NCI-H128 (cell line): ENCODE data around the gene DLG2.
"Not testable (repeated sequence)": the region's sequence is repeated elsewhere in the genome, so short reads cannot be mapped to it uniquely, and the experiment has no call there.

Source experiments
- DNase-seq: peaks from one replicate; lab custom pipeline; 2025; ENCODE audit not compliant: unreplicated experiment; lab: John Stamatoyannopoulos, UW

DLG2 gene

DNA sequence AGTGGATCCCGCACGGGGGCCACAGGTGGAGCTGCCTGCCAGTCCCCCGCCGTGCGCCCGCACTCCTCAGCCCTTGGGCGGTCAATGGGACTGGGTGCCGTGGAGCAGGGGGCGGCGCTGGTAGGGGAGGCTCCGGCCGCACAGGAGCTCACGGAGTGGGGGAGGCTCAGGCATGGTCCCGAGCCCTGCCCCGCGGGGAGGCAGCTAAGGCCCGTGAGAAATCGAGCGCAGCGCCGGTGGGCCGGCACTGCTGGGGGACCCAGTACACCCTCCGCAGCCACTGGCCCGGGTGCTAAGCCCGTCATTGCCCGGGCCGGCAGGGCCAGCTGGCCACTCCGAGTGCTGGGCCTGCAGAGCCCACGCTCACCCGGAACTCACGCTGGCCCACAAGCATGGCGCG, 1318.7 kb downstream of the DLG2 start:
- DNase-seq: not testable (repeated sequence)

DNA sequence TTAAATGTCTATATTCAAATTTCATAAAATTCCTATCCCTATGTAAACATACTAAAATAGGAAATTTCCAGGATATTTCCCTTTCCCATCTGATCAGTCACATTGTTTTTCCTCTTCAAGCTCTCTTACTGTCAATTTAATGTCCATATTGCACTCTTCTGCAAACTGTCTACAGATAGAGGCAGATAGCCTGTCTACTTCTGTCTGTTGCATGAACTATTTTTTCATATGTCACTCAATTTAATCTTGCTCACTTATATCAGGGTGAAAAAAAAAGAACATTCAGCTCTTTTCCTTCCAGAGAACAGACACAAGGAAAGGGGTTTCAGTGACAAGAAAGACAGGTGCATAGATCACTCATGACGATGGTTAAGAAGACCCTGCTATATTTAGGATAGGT, 1327.1 kb downstream of the DLG2 start:
- DNase-seq: no peak

- DNase-seq: no peak
These were observed 1329.6 kb downstream of the DLG2 start for GRCh38 chr11:84297570-84297969.

GRCh38 chr11:84295815-84296214, 1331.3 kb downstream of the DLG2 start:
- DNase-seq: no peak

DNA sequence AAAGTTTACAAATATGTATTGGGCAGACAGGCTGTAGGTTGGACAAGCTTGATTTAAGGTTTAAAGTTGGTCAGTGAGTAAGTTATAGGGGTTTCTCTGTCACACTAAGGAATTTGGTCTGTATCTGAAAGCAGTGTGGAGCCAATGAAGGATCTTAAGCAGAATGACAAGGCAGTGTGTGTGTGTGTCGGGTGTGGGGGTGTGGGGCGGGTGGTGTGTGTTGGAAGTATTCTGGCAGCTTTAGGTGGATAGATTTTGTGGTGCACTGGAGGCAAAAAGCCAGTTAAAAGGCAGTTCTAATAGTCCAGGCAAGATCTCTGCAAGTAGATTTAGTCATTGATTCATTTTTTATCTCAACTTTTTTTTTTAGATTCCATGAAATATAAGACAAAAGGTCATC, 1334.2 kb downstream of the DLG2 start:
- no peak for DNase-seq

- DNase-seq: no peak
These were observed 1335.1 kb downstream of the DLG2 start for GRCh38 chr11:84292006-84292405.

DNA sequence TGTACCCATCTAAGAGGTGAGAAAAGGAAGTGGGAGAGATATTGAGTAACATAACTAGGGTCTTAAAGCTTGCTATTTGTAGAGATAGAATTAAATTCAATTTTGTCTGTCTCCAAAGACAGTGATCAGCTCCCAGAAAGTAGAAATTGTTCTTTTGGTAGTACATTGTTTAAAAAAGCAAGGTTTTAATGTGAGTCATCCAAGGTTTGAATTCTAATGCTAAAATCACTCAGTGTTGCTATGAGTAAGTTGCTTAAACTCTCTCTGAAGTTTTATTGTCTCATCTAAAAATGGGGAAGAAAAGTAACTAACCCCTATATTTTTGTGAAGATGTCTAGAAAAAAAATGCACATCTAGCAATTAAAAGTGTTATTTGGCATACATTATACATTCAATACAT, 1336.5 kb downstream of the DLG2 start:
- DNase-seq: no peak

DNA sequence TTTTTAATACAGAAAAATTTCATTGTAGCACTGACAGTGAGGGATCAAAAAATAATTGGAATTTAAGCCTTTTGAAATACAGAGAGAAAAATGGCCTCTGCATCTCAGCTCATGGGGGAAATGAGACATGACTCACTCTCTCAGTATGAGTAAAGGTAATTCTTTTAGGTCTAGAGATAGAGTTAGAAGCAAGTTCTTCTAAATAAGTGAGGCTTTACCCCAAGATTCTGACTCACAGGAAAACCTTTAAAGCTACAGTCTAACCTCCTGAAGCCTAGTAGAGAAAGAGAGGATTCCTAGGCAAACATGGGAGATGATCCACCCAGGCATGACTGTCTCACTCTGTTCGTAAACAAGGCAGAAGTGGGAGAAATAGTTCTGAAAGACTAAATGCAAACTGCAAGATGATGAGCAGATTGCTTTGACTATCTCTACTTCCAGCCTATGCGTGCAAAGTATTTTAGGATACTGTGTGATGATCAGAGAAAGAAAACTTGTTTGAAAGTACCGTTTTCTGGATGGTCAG, 1337.7 kb downstream of the DLG2 start:
- DNase-seq: no peak

DNA sequence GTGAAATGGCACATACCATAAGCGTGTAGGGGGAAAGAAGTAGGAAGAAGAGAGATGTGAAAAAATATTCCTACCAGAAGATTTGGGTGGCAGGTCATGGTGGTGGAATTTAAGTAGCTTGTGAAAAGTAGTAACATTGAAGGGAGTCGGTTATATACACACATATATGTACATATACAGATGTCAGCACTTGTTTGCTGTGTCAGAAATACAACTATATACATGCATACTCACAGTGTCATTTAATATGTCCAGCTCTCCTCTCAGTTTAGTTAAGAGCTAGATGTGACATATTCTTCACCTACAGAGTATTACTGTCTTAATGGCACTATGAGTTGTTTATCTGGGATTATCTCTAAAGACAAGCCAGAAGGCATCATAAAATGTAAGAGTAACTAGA, 1353.6 kb downstream of the DLG2 start:
- DNase-seq: no peak

DNA sequence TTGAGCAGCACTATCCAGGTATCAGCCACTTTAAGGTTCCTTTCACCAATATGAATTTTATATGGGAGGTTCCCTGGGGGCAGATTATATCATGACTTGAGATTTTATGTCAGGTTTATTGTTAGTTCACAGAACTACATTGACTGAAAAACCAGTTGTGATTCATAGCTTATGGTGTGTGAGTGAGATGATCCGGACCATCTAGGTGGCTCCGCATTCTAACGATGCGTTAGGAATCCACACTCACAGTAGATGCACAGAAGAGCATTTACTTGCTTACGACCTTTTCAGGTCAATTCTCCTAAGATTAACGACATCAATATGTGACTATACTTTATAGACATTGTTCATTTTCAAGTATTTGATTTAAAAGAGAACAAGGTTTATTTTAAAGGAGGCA, 1356.7 kb downstream of the DLG2 start:
- no peak for DNase-seq

DNA sequence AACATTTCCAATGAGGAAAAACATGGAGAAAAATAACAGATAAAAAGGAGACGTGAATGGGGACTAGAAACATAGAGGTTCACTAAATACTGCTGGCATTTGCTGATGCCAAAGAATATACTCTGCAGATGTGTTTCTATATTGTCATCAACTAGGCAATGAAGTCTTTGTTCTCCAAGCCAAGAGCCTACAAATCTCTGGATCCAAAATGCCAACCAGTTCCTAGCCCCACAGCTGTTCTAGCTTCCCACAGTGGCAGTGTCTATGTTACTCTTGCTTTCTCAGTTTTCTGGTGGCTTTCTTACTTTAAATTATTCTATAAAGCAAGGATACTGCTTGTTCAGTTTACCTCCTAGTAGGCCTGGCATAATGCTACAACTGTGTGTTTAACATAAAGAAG, 1363.1 kb downstream of the DLG2 start:
- DNase-seq: no peak

DNA sequence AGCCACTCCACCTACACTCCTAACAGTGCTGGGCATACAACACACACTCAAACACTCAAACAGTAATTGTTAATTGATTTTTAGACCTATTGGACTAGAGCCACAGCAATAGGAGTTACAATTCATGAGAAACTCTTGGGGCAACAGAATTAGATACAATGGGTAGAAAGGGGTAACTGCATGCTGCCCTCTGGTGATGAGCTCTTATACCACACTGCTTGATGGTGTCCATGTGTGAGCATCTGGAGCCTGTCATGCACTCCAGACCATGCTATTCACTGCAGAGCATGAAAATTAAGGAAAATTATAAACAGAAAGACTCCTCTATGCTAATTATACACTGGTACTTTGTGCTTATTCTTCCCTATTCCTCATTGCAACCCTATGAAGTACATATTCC, 1365.4 kb downstream of the DLG2 start:
- no peak for DNase-seq

GRCh38 chr11:84260862-84261261, 1366.3 kb downstream of the DLG2 start:
- DNase-seq: no peak

GRCh38 chr11:84256618-84257017, 1370.5 kb downstream of the DLG2 start:
- no peak for DNase-seq

DNA sequence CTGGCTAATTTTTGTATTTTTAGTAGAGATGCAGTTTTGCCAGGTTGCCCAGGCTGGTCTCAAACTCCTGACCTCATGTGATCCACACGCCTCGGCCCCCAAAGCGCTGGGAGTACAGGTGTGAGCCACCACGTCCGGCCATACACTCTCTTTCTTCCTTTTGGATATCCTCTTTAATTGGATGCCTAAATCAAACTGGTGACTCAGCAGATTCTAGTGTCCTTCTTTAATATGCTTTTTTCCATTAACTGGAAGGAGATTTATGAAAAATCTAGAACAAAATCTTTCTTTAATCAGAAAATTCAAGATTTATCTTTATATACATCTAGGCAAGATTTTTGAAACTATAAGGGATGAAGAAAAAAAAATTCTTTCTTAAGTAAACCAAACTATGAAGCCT, 1371.7 kb downstream of the DLG2 start:
- DNase-seq: no peak

DNA sequence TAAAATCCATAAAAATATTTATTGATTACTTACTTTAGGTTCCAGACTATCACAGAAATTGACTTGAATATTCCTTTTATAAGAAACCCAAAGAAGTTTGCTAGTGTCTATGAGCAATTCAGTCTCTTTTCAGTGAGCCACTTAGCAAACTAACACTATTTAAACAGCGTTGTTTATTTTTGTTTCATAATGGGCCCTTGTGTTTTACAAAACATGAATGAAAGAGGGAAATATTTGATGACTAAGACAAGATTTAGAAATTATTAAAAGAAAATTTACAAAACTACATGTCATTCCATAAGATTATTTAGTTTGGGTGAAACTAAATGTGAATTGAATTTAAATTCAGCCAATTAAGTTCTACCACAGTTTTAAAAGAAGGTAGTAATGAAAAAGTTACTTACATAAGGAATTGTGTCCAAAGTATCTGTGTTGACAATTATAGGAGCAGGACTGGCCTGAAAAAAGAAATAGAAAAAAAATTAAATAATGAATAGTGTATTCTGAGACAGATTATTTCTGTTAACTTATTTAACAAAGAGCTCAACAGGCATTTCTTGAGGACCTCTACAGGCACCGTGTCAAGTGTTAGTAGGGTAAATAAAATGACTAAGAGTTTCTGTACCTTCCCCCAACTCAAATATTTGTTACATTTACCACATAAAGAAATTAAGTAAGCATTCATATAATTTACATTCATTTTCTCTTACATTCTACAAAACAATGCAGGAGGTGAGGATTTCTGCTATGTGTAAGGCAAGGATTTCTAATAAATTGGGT, 1376.1 kb downstream of the DLG2 start:
- DNase-seq: no peak

DNA sequence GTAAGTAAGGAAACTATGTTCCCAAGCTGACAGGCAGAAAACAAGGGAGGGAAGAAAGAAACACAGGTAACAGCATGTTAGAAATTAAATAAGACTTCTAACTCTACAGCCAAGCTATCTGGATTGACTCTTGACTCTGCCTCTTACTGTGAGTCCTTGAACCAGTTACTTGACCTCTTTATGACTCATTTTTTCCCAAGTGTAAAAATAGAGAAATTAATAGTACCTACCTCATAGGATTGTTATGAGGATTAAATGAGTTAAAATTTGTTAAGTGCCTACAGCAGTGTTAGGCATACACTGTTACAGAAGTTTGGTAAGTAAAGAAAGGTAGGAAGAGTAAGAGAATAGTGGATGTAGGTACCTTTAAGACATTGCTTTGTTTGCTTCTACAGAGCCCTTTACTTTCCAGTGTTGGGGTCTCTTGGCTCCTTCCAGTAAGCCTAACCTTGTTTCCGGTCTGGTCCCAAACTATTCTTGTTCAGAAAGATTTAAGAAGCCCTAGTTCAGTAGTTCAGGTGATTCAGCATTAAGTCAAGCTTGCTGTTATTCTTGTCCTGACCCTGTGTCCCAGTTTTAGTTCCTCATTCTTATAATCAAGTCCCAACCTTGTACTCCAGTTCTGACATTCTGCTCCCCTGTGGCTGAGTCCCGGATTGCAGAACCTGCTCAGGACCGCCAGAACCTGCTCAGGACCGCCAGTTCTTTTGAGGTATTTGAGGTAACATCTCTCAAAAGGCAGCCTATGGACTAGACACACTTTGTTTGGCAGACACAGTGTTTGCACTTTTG, 1377.6 kb downstream of the DLG2 start:
- DNase-seq: no peak

GRCh38 chr11:84247926-84248325, 1379.2 kb downstream of the DLG2 start:
- DNase-seq: no peak

DNA sequence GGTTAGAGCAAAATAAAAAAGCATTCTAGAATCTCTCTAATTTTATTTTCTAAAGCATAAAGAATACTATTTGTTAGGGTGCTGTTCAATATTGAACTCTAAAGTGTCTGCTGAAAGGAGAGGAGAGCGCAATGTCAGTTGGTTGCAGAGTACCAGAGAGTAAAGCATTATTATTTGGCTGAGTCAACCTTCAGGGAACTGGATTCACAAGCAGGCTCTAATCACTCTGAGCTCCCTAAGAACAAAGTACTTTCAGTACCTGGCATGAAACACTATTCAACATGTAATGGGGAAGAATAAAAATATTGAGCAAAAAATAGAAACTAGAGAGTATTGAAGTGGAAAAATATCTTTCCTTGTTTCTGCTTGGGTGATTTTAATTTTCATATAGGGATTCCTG, 1380.0 kb downstream of the DLG2 start:
- DNase-seq: no peak

GRCh38 chr11:84243629-84244263, 1383.4 kb downstream of the DLG2 start:
- DNase-seq: no peak

GRCh38 chr11:84241343-84242131, 1385.6 kb downstream of the DLG2 start:
- no peak for DNase-seq
